Progenitor cell of endocrine pancreas (in vitro differentiated cells): ENCODE data around the gene ARID1B. TPM values are rescaled to one million over a fixed set of nuclear protein-coding genes. Genes with fewer than 3 reads are reported as not detected.

Source experiments
- DNase-seq: peaks from one replicate; pipeline ENCODE4 v3.0.0; 2021; ENCODE audit warnings: low spot score; ENCODE audit not compliant: unreplicated experiment
- H3K27ac Mint-ChIP-seq: 2 replicates; pipeline ENCODE4 v1.8.0; 2021; ENCODE audit warnings: mild to moderate bottlenecking, moderate library complexity, mixed read lengths
- H3K27me3 Mint-ChIP-seq: 2 replicates; pipeline ENCODE4 v1.8.0; 2021; ENCODE audit warnings: mixed read lengths
- H3K36me3 Mint-ChIP-seq: 2 replicates; pipeline ENCODE4 v1.8.0; 2022; ENCODE audit warnings: mixed read lengths; ENCODE audit not compliant: insufficient read depth
- H3K4me1 Mint-ChIP-seq: 2 replicates; pipeline ENCODE4 v1.8.0; 2021; ENCODE audit warnings: low read depth, mixed read lengths
- H3K4me3 Mint-ChIP-seq: 2 replicates; pipeline ENCODE4 v1.8.0; 2021; ENCODE audit warnings: low read depth, mild to moderate bottlenecking, moderate library complexity, mixed read lengths
- H3K9me3 Mint-ChIP-seq: 2 replicates; pipeline ENCODE4 v1.8.0; 2021; ENCODE audit warnings: low read depth, mixed read lengths
- CTCF ChIP-seq: fragments of 200-600 bp; sonication (generic); IDR thresholded peaks from one replicate; pipeline ENCODE4 v1.5.0; 2021; ENCODE audit warnings: antibody characterized with exemption, mild to moderate bottlenecking; ENCODE audit not compliant: unreplicated experiment
- total RNA-seq: library from RNA; stranded (reverse); gene quantifications from 2 replicates; pipeline ENCODE4 v1.2.1, GENCODE V29; 2021

Gene ARID1B
- total RNA-seq, 1 donor from 2014 or later: 152 TPM

GRCh38 chr6:156975414-156975813 is 198.2 kb downstream of the ARID1B start:
- H3K4me1 Mint-ChIP-seq: peaks cover 36% of the 10 kb centered on the region
- no peaks in the 10 kb centered on the region for H3K9me3 Mint-ChIP-seq
- DNase-seq: no peak
- H3K4me3 Mint-ChIP-seq: no peak overlapping the region
- TF ChIP-seq CTCF: no peak
- no peaks in the 10 kb centered on the region for H3K27me3 Mint-ChIP-seq
- H3K36me3 Mint-ChIP-seq: no peaks in the 10 kb centered on the region
- no peak overlapping the region for H3K27ac Mint-ChIP-seq

GRCh38 chr6:156976216-156977127 is 199.3 kb downstream of the ARID1B start:
- DNase-seq: no peak
- Mint-ChIP-seq H3K4me1 (peaks cover 39% of the 10 kb centered on the region), H3K27me3 (no peaks in the 10 kb centered on the region), H3K27ac (no peak overlapping the region), H3K4me3 (no peak overlapping the region), H3K36me3 (no peaks in the 10 kb centered on the region), H3K9me3 (no peaks in the 10 kb centered on the region)
- no peak for TF ChIP-seq CTCF

- H3K4me3 Mint-ChIP-seq: no peak overlapping the region
- DNase-seq: no peak
- H3K36me3 Mint-ChIP-seq: no peaks in the 10 kb centered on the region
- no peak overlapping the region for H3K27ac Mint-ChIP-seq
- no peaks in the 10 kb centered on the region for H3K9me3 Mint-ChIP-seq
- no peaks in the 10 kb centered on the region for H3K27me3 Mint-ChIP-seq
- peaks cover 44% of the 10 kb centered on the region for H3K4me1 Mint-ChIP-seq
- TF ChIP-seq CTCF: no peak
Measured at GRCh38 chr6:156977527-156978291, 200.5 kb downstream of the ARID1B start.

- no peak overlapping the region for H3K27ac Mint-ChIP-seq
- no peak for TF ChIP-seq CTCF
- H3K4me3 Mint-ChIP-seq: no peak overlapping the region
- H3K36me3 Mint-ChIP-seq: no peaks in the 10 kb centered on the region
- H3K27me3 Mint-ChIP-seq: no peaks in the 10 kb centered on the region
- DNase-seq: no peak
- peaks cover 47% of the 10 kb centered on the region for H3K4me1 Mint-ChIP-seq
- no peaks in the 10 kb centered on the region for H3K9me3 Mint-ChIP-seq
Measured at GRCh38 chr6:156978948-156979347, 201.8 kb downstream of the ARID1B start.

- H3K27me3 Mint-ChIP-seq: no peaks in the 10 kb centered on the region
- H3K4me1 Mint-ChIP-seq: peaks cover 52% of the 10 kb centered on the region
- H3K9me3 Mint-ChIP-seq: no peaks in the 10 kb centered on the region
- no peak for TF ChIP-seq CTCF
- no peak overlapping the region for H3K4me3 Mint-ChIP-seq
- no peaks in the 10 kb centered on the region for H3K36me3 Mint-ChIP-seq
- H3K27ac Mint-ChIP-seq: peak overlapping the region; percentile 57
- DNase-seq: no peak
Measured at GRCh38 chr6:156980515-156980914, 203.3 kb downstream of the ARID1B start.
